ENCODE data around the gene ARL5B. TPM values are rescaled to one million over a fixed set of nuclear protein-coding genes. Genes with fewer than 3 reads are reported as not detected.

Gene ARL5B
- total RNA-seq, 6 donors from 2014 or later: 6.2 to 31.3 (median 8.7) TPM

GRCh38 chr10:18660816-18661431, 1.7 kb downstream of the ARL5B start:
- Histone ChIP-seq H3K4me1 (peaks cover 20 to 42% (median 23%) of the 10 kb centered on the region in 4 donors), H3K36me3 (no peaks in the 10 kb centered on the region), H3K4me3 (peak overlapping the region in 3 of 4 donors; percentile 1 to 78 (median 68)), H3K27ac (peak overlapping the region in 3 of 4 donors; percentile 91 to 99 (median 94)), H3K9me3 (no peaks in the 10 kb centered on the region), H3K27me3 (no peaks in the 10 kb centered on the region)
- ATAC-seq (ENCODE audit: low FRiP score in 2 of 2) (no peak), DNase-seq (no peak)
- WGBS, 2 donors: 85 to 88% methylated on average over 19 of the region's 19 CpGs
- TF ChIP-seq POLR2A (IDR thresholded peaks at IDR 0.05): no peak
- no peak for TF ChIP-seq CTCF (IDR thresholded peaks at IDR 0.05)
- TF ChIP-seq POLR2AphosphoS5 (IDR thresholded peaks at IDR 0.05): no peak
- TF ChIP-seq EP300 (IDR thresholded peaks at IDR 0.05): no peak

GRCh38 chr10:18664841-18665478, 5.7 kb downstream of the ARL5B start:
- peaks cover 20 to 57% (median 32%) of the 10 kb centered on the region in 4 donors for H3K4me1 ChIP-seq
- no peak overlapping the region for H3K27ac ChIP-seq
- WGBS, 2 donors: 84 to 88% methylated on average over 2 of the region's 2 CpGs
- H3K36me3 ChIP-seq: peaks cover 0 to 20% (median 2%) of the 10 kb centered on the region in 4 donors
- H3K9me3 ChIP-seq: no peaks in the 10 kb centered on the region
- no peak for TF ChIP-seq POLR2AphosphoS5 (IDR thresholded peaks at IDR 0.05)
- ATAC-seq (ENCODE audit: low FRiP score in 2 of 2) (no peak), DNase-seq (no peak)
- no peak overlapping the region for H3K4me3 ChIP-seq
- H3K27me3 ChIP-seq: no peaks in the 10 kb centered on the region

- H3K4me3 ChIP-seq: no peak overlapping the region
- TF ChIP-seq POLR2A (IDR thresholded peaks at IDR 0.05): no peak
- no peak for TF ChIP-seq POLR2AphosphoS5 (IDR thresholded peaks at IDR 0.05)
- TF ChIP-seq EP300 (IDR thresholded peaks at IDR 0.05): no peak
- TF ChIP-seq CTCF (IDR thresholded peaks at IDR 0.05): no peak
- H3K4me1 ChIP-seq: peaks cover 15 to 49% (median 25%) of the 10 kb centered on the region in 4 donors
- DNase-seq: no peak
- 44 to 69% methylated on average over 3 of the region's 3 CpGs for WGBS, 2 donors
- H3K36me3 ChIP-seq: peaks cover 0 to 30% (median 9%) of the 10 kb centered on the region in 4 donors
- H3K27ac ChIP-seq: no peak overlapping the region
- no peak for ATAC-seq (ENCODE audit: low FRiP score in 2 of 2)
- no peaks in the 10 kb centered on the region for H3K27me3 ChIP-seq
- H3K9me3 ChIP-seq: no peaks in the 10 kb centered on the region
Measured at GRCh38 chr10:18665815-18666558, 6.8 kb downstream of the ARL5B start.

GRCh38 chr10:18666810-18667209, 7.6 kb downstream of the ARL5B start:
- peaks cover 0 to 38% (median 14%) of the 10 kb centered on the region in 4 donors for H3K36me3 ChIP-seq
- 60 to 65% methylated on average over 2 of the region's 2 CpGs for WGBS, 2 donors
- peaks cover 7 to 41% (median 19%) of the 10 kb centered on the region in 4 donors for H3K4me1 ChIP-seq
- H3K9me3 ChIP-seq: no peaks in the 10 kb centered on the region
- ATAC-seq (ENCODE audit: low FRiP score in 2 of 2) (no peak), DNase-seq (no peak)
- no peak overlapping the region for H3K4me3 ChIP-seq
- H3K27ac ChIP-seq: no peak overlapping the region
- no peaks in the 10 kb centered on the region for H3K27me3 ChIP-seq
- TF ChIP-seq CTCF (IDR thresholded peaks at IDR 0.05) (no peak), POLR2A (IDR thresholded peaks at IDR 0.05) (no peak), EP300 (IDR thresholded peaks at IDR 0.05) (no peak), POLR2AphosphoS5 (IDR thresholded peaks at IDR 0.05) (no peak)

GRCh38 chr10:18668026-18668425, 8.8 kb downstream of the ARL5B start:
- WGBS, 2 donors: 76 to 82% methylated on average over 2 of the region's 2 CpGs
- Histone ChIP-seq H3K27me3 (no peaks in the 10 kb centered on the region), H3K9me3 (no peaks in the 10 kb centered on the region), H3K4me3 (no peak overlapping the region), H3K4me1 (peaks cover 4 to 33% (median 18%) of the 10 kb centered on the region in 4 donors), H3K27ac (no peak overlapping the region), H3K36me3 (peaks cover 0 to 48% (median 14%) of the 10 kb centered on the region in 4 donors)
- TF ChIP-seq POLR2AphosphoS5 (IDR thresholded peaks at IDR 0.05): no peak
- TF ChIP-seq POLR2A (IDR thresholded peaks at IDR 0.05): no peak
- no peak for TF ChIP-seq CTCF (IDR thresholded peaks at IDR 0.05)
- no peak for TF ChIP-seq EP300 (IDR thresholded peaks at IDR 0.05)
- no peak for DNase-seq
- ATAC-seq (ENCODE audit: low FRiP score in 2 of 2): no peak

All from upper lobe of left lung (tissue), 6 donors.